ENCODE measurements around the gene RASSF1.

Gene RASSF1

GRCh38 chr3:50325497-50326181 is 15.0 kb downstream of the RASSF1 start:
- Histone ChIP-seq H3K27me3 (no peaks in the 10 kb centered on the region), H3K4me2 (peak overlapping the region in 5 of 11 experiments; percentile 10 to 98 (median 97); a peak in 7 of 22 replicates), H3K27ac (no peak overlapping the region), H3K9ac (peak overlapping the region in 9 of 11 experiments; percentile 15 to 93 (median 85); a peak in 10 of 22 replicates), H4K20me1 (peaks cover 13 to 45% (median 26%) of the 10 kb centered on the region in 11 experiments; a peak in 20 of 22 replicates), H3K36me3 (peaks cover 25 to 51% (median 35%) of the 10 kb centered on the region in 11 experiments), H3K4me1 (peaks cover 46 to 81% (median 65%) of the 10 kb centered on the region in 10 experiments), H3K4me3 (no peak overlapping the region), H3K9me3 (replicated peaks in 1 of 11) (no peaks in the 10 kb centered on the region)
- TF ChIP-seq Cebpa-rat (IDR thresholded peaks at IDR 0.05), result no peak

GRCh38 chr3:50325113-50325480 is 15.5 kb downstream of the RASSF1 start:
- no peak overlapping the region for H3K4me3 ChIP-seq
- no peak for TF ChIP-seq Cebpa-rat (IDR thresholded peaks at IDR 0.05)
- peaks cover 51 to 81% (median 68%) of the 10 kb centered on the region in 10 experiments for H3K4me1 ChIP-seq
- peak overlapping the region in 3 of 11 experiments; percentile 97 to 98 (median 98); a peak in 4 of 22 replicates for H3K4me2 ChIP-seq
- peaks cover 19 to 46% (median 30%) of the 10 kb centered on the region in 11 experiments for H3K36me3 ChIP-seq
- no peaks in the 10 kb centered on the region for H3K27me3 ChIP-seq
- H3K27ac ChIP-seq, result no peak overlapping the region
- peaks cover 7 to 45% (median 26%) of the 10 kb centered on the region in 11 experiments; a peak in 20 of 22 replicates for H4K20me1 ChIP-seq
- no peaks in the 10 kb centered on the region for H3K9me3 ChIP-seq (replicated peaks in 1 of 11)
- H3K9ac ChIP-seq, result peak overlapping the region in 6 of 11 experiments; percentile 15 to 93 (median 76); a peak in 4 of 22 replicates

GRCh38 chr3:50324351-50325112 is 16.1 kb downstream of the RASSF1 start:
- peak overlapping the region in 10 of 11 experiments; percentile 3 to 99 (median 42); a peak in 6 of 22 replicates for H3K9ac ChIP-seq
- H3K9me3 ChIP-seq (replicated peaks in 1 of 11), result no peaks in the 10 kb centered on the region
- peak overlapping the region in 7 of 11 experiments; percentile 90 to 98 (median 97); a peak in 13 of 22 replicates for H3K4me2 ChIP-seq
- peak overlapping the region in 3 of 11 experiments; percentile 31 to 52 (median 42); a peak in 2 of 22 replicates for H3K27ac ChIP-seq
- H3K36me3 ChIP-seq, result peaks cover 13 to 45% (median 27%) of the 10 kb centered on the region in 11 experiments
- peaks cover 3 to 45% (median 24%) of the 10 kb centered on the region in 11 experiments; a peak in 18 of 22 replicates for H4K20me1 ChIP-seq
- no peak for TF ChIP-seq Cebpa-rat (IDR thresholded peaks at IDR 0.05)
- H3K4me1 ChIP-seq, result peaks cover 56 to 82% (median 71%) of the 10 kb centered on the region in 10 experiments
- H3K27me3 ChIP-seq, result no peaks in the 10 kb centered on the region
- no peak overlapping the region for H3K4me3 ChIP-seq

- peak overlapping the region; percentile 3 to 99 (median 47); a peak in 20 of 22 replicates for H3K9ac ChIP-seq
- H4K20me1 ChIP-seq, result peaks cover 0 to 50% (median 25%) of the 10 kb centered on the region in 11 experiments; a peak in 16 of 22 replicates
- H3K27ac ChIP-seq, result peak overlapping the region in 9 of 11 experiments; percentile 15 to 55 (median 43); a peak in 14 of 22 replicates
- no peak for TF ChIP-seq Cebpa-rat (IDR thresholded peaks at IDR 0.05)
- peak overlapping the region; percentile 90 to 99 (median 97); a peak in 21 of 22 replicates for H3K4me2 ChIP-seq
- H3K4me3 ChIP-seq, result 0 out of 20 replicates have a peak overlapping the region, but pooled peaks of 1 of the 10 experiments have one; percentile 13
- H3K9me3 ChIP-seq (replicated peaks in 1 of 11), result no peaks in the 10 kb centered on the region
- H3K27me3 ChIP-seq, result no peaks in the 10 kb centered on the region
- peaks cover 7 to 45% (median 31%) of the 10 kb centered on the region in 11 experiments; a peak in 21 of 22 replicates for H3K36me3 ChIP-seq
- peaks cover 61 to 82% (median 73%) of the 10 kb centered on the region in 10 experiments for H3K4me1 ChIP-seq
Measured at GRCh38 chr3:50323614-50324199, 16.9 kb downstream of the RASSF1 start.

- TF ChIP-seq Cebpa-rat (IDR thresholded peaks at IDR 0.05), result no peak
- Histone ChIP-seq H3K9ac (peak overlapping the region; percentile 11 to 99 (median 58); a peak in 20 of 22 replicates), H3K27ac (peak overlapping the region in 9 of 11 experiments; percentile 15 to 99 (median 45); a peak in 14 of 22 replicates), H3K4me1 (peaks cover 62 to 83% (median 76%) of the 10 kb centered on the region in 10 experiments), H3K4me2 (peak overlapping the region; percentile 90 to 99 (median 97); a peak in 21 of 22 replicates), H3K9me3 (replicated peaks in 1 of 11) (no peaks in the 10 kb centered on the region), H3K36me3 (peaks cover 7 to 50% (median 37%) of the 10 kb centered on the region in 11 experiments; a peak in 21 of 22 replicates), H4K20me1 (peaks cover 0 to 56% (median 28%) of the 10 kb centered on the region in 11 experiments; a peak in 17 of 22 replicates), H3K4me3 (0 out of 20 replicates have a peak overlapping the region, but pooled peaks of 1 of the 10 experiments have one; percentile 13), H3K27me3 (no peaks in the 10 kb centered on the region)
Measured at GRCh38 chr3:50323092-50323600, 17.5 kb downstream of the RASSF1 start.

GRCh38 chr3:50322386-50323091 is 18.1 kb downstream of the RASSF1 start, which contains the start of gene HYAL2:
Gene HYAL2, minus strand, starts transcription at chr3:50322745. Its CDS starts 2,256 bp downstream, at chr3:50320489.
- no peak for TF ChIP-seq Cebpa-rat (IDR thresholded peaks at IDR 0.05)
- H3K4me1 ChIP-seq, result peaks cover 68 to 89% (median 81%) of the 10 kb centered on the region in 10 experiments
- peaks cover 11 to 56% (median 43%) of the 10 kb centered on the region in 11 experiments; a peak in 21 of 22 replicates for H3K36me3 ChIP-seq
- H4K20me1 ChIP-seq, result peaks cover 0 to 58% (median 34%) of the 10 kb centered on the region in 11 experiments; a peak in 17 of 22 replicates
- H3K9ac ChIP-seq, result peak within 1 kb of the TSS; percentile 93 to 100 (median 99)
- H3K9me3 ChIP-seq (replicated peaks in 1 of 11), result no peaks in the 10 kb centered on the region
- H3K27me3 ChIP-seq, result no peaks in the 10 kb centered on the region
- peak within 1 kb of the TSS; percentile 90 to 99 (median 97) for H3K4me2 ChIP-seq
- H3K4me3 ChIP-seq, result peak within 1 kb of the TSS; percentile 73 to 89 (median 78)
- H3K27ac ChIP-seq, result peak within 1 kb of the TSS; percentile 94 to 100 (median 99)

- TF ChIP-seq Cebpa-rat (IDR thresholded peaks at IDR 0.05), result no peak
- H4K20me1 ChIP-seq, result peaks cover 0 to 58% (median 35%) of the 10 kb centered on the region in 11 experiments; a peak in 17 of 22 replicates
- H3K9me3 ChIP-seq (replicated peaks in 1 of 11), result no peaks in the 10 kb centered on the region
- no peaks in the 10 kb centered on the region for H3K27me3 ChIP-seq
- H3K4me2 ChIP-seq, result peak overlapping the region; percentile 90 to 99 (median 97)
- H3K36me3 ChIP-seq, result peaks cover 16 to 61% (median 48%) of the 10 kb centered on the region in 11 experiments; a peak in 21 of 22 replicates
- peak overlapping the region; percentile 94 to 100 (median 99); a peak in 20 of 22 replicates for H3K27ac ChIP-seq
- H3K4me3 ChIP-seq, result peak overlapping the region; percentile 73 to 89 (median 78)
- peaks cover 68 to 89% (median 81%) of the 10 kb centered on the region in 10 experiments for H3K4me1 ChIP-seq
- peak overlapping the region; percentile 93 to 100 (median 99); a peak in 21 of 22 replicates for H3K9ac ChIP-seq
Measured at GRCh38 chr3:50322115-50322385, 18.6 kb downstream of the RASSF1 start.

All from BLaER1 treated with 17β-estradiol and CSF1 and Interleukin-3, amounts not matched to agents 10 nM and 100 nM (cell line).